ENCODE measurements around the gene NFIC. TPM values are rescaled to one million over a fixed set of nuclear protein-coding genes. Genes with fewer than 3 reads are reported as not detected.

NFIC gene
- total and polyA plus RNA-seq, 3 donors from 2014 or later, result 56.5 to 127 (median 113) TPM

- DNase-seq, result no peak
- peak overlapping the region in 1 of 2 donors; percentile 90 for H3K27ac ChIP-seq
- H3K4me3 ChIP-seq, result no peak overlapping the region
- no peaks in the 10 kb centered on the region for H3K36me3 ChIP-seq (ENCODE audit: low read depth, missing control alignments)
- H3K9me3 ChIP-seq, result no peaks in the 10 kb centered on the region
- no peak for TF ChIP-seq CTCF (IDR thresholded peaks at IDR 0.05)
- no peak for TF ChIP-seq POLR2A (IDR thresholded peaks at IDR 0.05)
- WGBS, 2 donors, result 86% methylated on average over 13 to 18 of the region's 18 CpGs
- intact Hi-C loops (cut with DNase I; ENCODE audit: low total_unique reads), result loop anchor here (10.0 kb wide), 1 partner anchor 97 kb away; no protein-coding TSS in a partner anchor
- no peaks in the 10 kb centered on the region for H3K27me3 ChIP-seq
- peaks cover 44% of the 10 kb centered on the region for H3K4me1 ChIP-seq
Measured at GRCh38 chr19:3431760-3432397, 65.5 kb downstream of the NFIC start.

GRCh38 chr19:3433313-3433712 is 66.9 kb downstream of the NFIC start:
- Histone ChIP-seq H3K4me1 (peaks cover 39% of the 10 kb centered on the region), H3K27ac (peak overlapping the region in 1 of 2 donors; percentile 90), H3K36me3 (ENCODE audit: low read depth, missing control alignments) (no peaks in the 10 kb centered on the region), H3K4me3 (no peak overlapping the region), H3K27me3 (no peaks in the 10 kb centered on the region), H3K9me3 (no peaks in the 10 kb centered on the region)
- no peak for DNase-seq
- TF ChIP-seq POLR2A (IDR thresholded peaks at IDR 0.05) (no peak), CTCF (IDR thresholded peaks at IDR 0.05) (no peak)
- WGBS, 2 donors, result 79 to 92% methylated on average over 6 to 12 of the region's 12 CpGs
- intact Hi-C loops (cut with DNase I; ENCODE audit: low total_unique reads), result loop anchor here (10.0 kb wide), 1 partner anchor 99 kb away; no protein-coding TSS in a partner anchor

- H3K4me3 ChIP-seq, result peak overlapping the region in 1 of 2 donors; percentile 65
- no peaks in the 10 kb centered on the region for H3K36me3 ChIP-seq (ENCODE audit: low read depth, missing control alignments)
Measured at GRCh38 chr19:3433805-3434540, 67.6 kb downstream of the NFIC start.

More at GRCh38 chr19:3433805-3434540, 67.6 kb downstream of the NFIC start:
- peak overlapping the region; percentile 76 to 90 for H3K27ac ChIP-seq
- DNase-seq, result no peak
- 81 to 86% methylated on average over 8 to 11 of the region's 11 CpGs for WGBS, 2 donors
- intact Hi-C loops (cut with DNase I; ENCODE audit: low total_unique reads), result loop anchor here (10.0 kb wide), 1 partner anchor 99 kb away; no protein-coding TSS in a partner anchor
- H3K27me3 ChIP-seq, result no peaks in the 10 kb centered on the region
- TF ChIP-seq CTCF (IDR thresholded peaks at IDR 0.05) (no peak), POLR2A (IDR thresholded peaks at IDR 0.05) (no peak)
- no peaks in the 10 kb centered on the region for H3K9me3 ChIP-seq
- peaks cover 33% of the 10 kb centered on the region for H3K4me1 ChIP-seq
